Activated CD8-positive, alpha-beta memory T cell treated with anti-CD3 and anti-CD28 coated beads for 1 hour (primary cell): ENCODE data around the gene BSN.

Source experiments
- DNase-seq, 2 donors: peaks; one replicate each; pipeline ENCODE4 v3.0.0-alpha.2; 2020; ENCODE audit warnings: low read depth in 1 of 2; ENCODE audit errors: extremely low read depth in 1 of 2

The BSN gene

DNA sequence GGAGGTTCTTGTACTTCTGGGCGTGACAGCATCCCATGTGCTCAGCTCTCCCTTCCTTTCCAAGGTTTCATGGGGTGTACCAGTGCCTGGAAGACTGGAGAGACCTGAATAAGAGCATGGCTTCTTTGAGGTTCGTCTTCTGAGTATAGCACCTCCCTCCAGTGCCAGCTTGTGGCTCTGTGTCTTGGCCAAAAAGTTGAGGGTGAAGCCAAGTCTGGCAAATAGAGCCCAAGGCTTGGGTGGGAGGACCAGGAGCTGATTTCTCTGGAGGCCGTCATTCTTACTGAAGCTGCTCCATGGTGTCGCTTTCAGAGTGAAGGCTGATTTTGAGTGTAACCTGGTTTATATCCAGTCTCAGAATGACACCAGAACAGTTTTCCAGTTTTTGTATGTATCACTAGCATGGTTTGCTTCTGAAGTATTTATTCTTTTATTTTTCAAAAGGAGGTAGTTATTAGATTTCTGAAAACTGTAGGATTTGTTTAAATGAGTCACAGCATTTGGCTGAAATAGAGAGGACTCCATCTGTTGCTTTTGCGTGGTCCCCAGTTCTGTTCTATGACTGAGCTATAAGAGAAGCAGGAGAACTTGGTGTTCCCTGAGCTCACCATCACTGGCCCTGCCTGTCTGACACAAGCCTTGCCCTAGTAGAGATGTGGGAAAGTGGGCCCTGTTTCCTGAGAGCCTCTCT, 47.2 kb downstream of the BSN start:
- no peak for DNase-seq

DNA sequence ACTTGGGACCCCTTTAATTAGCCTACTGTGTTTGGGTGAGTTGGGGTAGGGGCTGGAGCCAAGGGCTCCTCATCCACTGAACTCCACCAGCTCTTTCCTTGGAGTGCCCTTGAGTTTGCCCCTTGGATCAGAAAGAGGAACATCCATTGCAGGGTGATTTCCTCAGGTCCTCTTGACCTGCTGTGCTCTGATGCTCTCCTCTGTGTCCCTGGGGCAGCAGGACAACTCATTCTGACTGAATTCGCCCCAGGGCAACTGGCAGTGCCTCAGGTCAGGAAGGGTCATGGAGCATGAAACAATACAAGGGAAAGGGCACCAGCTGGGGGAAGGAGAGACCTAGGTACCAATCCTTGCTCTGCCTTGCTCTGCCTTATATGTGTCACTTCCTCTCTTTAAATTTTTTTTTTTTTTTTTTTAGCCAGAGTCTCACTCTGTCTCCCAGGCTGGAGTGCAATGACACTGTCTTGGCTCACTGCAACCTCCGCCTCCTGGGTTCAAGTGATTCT, 47.8 kb downstream of the BSN start:
- no peak for DNase-seq

DNA sequence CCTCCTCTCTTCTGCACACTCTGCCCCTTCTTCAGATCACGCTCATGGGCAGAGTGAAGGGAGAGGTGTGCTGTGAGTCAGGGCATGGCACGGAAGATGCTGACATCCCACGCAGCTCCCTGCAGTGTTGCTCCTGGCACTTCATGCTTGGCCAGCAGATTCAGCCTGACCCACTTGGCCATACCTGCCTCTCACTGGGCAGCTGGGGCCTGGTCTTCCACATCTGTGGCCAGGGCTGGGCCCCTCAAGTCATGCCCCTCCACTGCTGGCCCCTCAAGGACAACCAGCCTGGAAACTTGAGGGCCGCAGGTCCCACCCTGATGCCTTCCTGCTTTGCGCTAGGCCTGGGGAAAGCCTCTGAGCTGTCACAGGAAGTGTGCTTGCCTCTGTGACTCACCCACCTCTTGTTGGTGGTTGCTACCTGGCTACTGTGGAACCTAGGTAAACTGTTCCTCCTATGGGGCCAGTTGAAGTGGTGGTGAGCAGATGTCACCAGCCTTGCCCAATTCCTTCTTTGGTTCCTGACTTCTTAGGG, 48.7 kb downstream of the BSN start:
- peak; percentile 23 to 35 for DNase-seq

DNA sequence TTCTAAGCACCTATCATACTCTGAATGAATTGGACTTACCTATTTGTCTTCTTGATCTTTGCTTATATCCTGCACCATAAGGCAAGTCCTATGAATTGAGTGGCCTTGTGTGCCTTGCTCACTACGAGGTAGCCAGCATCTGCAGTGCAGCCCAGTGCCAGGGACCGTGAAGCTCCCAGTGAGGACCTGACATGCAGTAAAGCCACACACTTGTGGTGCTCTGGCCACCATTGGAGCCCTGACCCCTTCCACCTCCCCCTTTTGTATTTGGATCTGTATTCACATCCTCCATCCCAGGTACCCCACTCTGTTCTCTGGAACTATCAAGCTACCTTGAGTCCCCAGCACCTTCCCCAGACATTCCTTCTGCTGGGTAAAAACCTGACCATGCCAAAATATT, 52.1 kb downstream of the BSN start:
- no peak for DNase-seq

DNA sequence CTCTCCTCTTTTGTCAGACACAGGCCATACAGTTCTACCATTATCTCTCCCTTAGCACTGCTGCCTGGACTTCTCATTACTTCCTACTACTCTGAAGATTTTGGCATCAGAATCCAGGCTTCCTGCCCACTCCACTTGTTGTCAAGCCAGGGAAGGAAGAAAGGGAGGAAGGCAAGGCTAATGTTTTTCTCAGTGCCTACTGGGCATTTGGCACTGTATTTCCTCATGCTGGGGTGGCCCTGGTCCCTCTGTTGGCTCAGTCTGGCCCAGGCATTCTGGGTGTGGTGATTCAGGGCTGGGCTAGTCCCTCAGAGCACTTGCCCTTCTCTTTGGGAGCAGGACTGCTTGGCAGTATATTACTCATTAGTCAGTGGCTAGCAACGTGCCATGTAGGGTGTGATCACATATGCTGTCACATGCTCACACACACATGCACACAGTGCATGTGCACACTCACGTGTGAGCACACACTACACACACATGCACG, 52.9 kb downstream of the BSN start:
- no peak for DNase-seq

DNA sequence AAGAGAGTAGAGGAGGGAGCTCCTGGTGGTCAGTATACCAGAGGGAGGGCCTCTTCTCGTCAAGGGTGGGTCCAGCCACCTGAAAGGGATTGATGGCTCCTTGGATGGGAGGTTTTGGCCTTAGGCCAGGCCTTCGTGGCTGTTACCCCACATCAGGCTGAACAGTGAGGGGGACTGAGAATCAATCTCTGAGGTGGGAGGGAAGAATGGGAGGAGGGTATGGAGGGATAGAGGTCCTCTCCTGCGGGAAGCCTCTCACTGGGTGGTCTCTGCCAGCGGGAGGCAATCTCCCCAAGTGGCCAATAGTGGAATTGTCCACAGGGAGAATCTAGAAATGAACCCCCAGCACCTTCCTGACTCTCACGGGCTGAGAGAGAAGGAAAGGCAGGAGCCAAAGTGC, 53.5 kb downstream of the BSN start:
- no peak for DNase-seq

DNA sequence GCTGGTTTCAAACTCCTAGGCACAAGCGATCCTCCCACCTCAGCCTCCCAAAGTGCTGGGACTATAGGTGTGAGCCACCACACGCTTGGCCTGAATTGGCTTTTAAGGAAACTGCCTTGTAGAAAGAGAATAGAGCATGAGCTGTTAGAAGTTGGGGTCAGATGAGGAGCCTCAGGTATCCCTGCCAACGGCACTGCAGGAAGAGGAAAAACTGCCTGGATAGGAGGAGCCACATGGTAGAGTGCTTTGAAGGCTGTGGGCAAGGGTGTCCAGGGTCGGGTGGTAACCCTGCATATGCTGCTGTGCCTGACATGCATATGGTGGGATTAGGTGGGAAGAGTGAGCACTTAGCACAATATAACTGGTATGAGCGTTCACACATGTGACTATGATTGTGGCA, 55.0 kb downstream of the BSN start:
- DNase-seq, result no peak

DNA sequence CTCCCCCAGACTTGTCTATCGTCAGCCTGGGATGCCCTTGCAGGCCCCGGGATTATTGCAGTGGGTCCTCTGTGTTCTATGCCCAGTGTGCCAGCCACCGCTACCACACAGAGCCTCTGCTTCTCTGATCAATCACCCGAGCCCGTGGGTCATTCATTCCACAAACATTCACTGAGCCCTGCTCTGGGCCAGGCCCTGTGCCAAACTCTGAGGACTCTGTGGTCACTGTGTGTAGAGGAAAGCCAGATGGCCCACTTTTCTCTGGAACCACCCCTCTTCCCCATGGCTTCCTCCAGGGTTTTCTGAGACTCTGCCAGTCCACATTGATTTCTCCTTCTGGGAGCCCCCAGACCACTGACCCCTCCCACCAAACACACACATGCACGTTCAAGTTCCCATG, 55.5 kb downstream of the BSN start:
- no peak for DNase-seq

DNA sequence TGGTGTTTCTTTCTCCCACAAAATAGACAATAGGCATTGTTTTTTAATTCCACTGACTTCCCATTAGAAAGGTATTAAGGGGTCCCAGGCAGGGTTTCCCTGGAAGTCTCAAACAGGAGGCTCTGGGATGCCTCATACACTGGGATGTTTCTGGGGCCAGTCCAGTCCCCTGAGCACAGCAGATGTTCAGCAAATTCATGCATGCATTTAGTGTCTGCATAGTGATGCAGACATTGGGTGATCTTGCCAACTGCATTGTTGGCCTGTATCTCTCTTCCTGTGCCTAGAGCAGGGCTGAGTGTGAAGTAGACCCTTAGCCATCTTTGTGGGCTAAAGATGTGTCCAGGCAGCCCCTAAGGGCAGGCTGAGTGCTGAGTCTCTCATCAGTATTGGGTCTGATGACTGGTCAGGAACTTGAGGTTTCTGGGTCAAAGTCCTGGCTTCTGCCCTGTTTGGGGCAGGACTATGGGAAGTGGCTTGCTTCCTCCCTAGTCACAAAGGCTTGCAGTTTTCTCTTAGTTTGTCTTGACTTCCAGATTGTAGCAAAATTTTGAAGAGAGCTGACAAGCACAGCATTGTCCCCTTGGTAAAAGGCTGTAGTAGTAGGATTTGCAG, 56.5 kb downstream of the BSN start:
- no peak for DNase-seq

DNA sequence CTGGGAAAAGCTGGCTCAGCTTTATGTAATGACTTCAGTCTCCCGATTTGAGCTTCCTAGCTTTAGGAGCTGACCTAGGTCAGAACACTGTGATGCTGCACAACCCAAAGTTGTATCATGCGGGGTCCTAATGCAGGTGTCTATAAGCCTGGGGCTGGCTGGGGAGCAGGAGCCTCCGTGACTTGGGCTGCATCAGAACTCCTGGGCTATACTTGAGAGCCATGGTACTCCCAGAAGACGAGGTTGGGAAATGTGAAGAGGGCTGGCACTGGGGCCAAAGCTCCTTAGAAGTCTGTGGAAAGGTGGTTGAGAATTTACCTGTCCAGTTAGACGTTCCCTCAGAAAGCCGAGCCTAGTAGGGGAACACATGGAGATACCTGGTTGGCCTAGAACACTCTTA, 57.0 kb downstream of the BSN start:
- DNase-seq, result no peak

DNA sequence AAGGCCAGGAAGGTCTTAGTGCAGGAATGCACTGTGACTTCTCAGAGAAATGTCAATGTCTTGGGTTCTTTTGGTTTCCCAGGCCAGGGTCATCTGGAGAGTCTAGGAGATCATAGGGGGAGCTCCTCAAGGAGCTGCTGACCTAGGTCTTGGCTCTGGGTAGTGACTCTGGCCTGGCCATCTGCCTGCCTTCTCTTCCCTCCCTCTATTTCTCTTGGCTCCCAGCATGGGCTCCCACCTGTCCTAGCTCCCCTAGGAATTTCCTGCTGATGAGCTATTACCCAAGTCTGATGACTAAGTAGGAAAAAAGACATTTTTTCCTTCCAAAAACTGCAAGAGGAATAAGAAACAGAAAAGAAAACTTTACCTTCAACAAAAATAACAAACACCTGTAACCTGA, 57.4 kb downstream of the BSN start:
- DNase-seq, result no peak

DNA sequence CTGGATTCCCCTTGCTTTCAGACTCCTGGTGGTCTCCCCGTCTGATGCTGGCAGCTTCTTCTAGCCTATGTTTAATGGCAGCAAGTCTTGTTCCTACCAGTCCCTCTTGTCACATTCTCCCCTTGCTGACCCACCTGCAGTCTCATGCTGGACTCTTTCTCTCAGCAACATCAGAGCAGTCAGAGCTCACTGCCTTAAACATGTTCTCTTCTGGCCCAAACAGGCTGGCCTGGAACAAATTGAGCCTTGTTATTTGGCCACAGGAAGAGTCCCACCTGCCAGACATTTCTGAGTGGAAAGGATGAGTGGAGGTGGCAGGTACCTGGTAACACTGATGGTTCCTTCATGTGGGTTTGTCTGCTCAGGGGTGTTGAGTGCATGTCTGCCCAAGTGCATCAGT, 60.7 kb downstream of the BSN start:
- no peak for DNase-seq

DNA sequence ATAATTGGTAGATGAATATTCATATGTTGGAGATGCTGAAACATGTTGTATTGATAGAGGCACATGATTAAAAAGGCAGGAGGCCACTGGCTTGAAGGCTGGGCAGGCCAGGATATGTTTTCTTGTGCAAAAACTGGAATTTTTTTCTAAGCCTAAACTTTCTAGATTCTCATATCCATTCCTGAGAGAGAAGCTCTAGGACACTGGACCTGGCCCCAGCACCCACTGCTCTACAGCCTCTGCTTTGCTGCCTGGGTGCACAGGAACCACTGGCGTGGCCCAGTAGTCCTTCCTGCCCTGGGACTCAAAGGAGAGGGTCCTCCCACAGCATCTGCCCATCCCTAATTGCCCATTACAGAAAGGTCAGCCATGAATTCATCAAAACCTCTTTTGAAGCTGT, 61.8 kb downstream of the BSN start:
- DNase-seq, result no peak

DNA sequence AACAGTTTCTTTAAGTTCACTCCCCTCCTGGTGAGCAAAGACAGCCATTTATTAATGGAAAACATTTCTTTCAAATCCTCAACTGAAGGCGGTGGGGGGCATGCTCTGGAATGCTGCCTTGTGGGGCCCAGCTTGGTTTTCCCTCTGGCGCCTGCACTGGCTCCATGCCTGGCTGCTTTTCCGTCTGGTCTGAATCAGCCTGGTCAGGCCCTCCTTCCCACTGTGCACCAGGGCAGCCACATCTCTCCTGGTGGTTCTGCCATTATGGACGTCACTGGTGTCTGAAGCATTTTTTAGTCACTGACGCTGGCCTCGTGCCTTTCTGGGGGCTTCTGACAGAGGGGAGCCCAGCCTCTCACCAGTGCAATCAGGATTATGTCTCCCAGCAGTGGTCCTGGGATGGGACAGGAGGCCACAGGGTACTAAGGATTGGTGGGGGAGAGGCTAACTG, 62.2 kb downstream of the BSN start:
- no peak for DNase-seq

DNA sequence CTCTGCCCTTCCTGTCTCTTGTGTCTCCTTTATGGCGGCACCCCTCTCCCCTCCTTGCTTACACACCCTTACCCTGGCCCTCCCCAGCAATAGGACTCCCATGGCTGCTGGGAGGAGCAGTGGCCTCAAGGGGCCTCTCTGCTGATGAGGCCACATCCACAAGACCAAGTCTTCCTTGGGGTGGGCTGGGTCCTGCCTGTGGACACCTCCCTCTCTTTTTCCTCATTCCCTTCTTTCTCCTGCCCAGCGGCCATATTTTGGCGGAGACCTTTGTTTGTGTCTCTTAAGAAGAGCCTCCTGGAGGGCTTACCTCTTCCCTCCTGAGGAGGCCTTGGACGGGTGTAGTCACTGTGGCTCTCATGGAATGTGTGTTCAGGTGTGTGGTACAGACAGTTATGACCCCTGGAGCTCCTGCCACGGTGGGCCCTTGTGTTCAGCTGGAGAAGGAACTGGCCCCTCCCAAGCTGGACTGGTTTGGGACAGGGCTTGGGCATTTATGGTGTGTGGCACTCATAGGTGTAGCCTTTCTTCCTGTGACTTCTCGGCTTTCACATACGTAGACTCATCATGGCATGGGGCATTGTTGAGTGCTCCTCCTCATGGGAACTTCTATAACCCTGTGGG, 63.2 kb downstream of the BSN start:
- DNase-seq, result no peak

DNA sequence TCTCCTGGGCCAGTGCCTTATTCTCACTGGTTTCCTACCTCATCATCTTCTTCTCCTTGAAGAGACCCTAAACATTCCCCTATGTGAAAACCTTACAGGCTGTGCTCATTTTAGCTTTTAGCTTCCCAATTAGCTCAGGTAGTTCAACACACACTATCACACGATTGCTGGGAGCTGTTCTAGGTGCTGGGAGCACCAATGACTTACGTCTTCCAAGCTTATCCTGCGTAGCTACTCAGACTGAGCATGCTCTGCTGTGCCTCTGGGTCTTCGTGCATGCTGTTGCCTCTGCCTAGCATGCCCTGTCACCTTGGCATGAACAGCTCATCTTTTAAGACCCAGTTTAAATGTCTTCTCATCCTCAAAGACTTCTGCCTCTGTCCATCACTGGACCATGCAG, 64.1 kb downstream of the BSN start:
- DNase-seq, result no peak

DNA sequence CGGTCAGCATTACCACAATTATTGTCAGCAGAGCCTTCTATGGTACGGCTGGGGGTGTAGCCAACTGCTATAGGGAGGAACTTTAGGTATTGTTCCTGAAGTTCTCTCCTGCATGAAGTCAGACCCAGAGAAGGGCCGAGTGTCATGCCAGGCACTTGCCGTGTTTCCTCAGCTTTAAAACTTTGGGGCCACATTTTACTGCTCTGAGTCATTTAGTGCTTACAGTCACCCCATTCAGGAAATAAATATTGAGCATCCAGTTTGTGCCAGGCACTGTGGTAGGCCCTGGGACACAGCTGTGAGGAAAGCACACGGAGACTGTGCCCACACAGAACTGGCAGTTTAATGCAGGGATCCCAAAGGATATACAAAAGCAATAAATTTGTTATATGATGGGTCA, 65.4 kb downstream of the BSN start:
- no peak for DNase-seq

DNA sequence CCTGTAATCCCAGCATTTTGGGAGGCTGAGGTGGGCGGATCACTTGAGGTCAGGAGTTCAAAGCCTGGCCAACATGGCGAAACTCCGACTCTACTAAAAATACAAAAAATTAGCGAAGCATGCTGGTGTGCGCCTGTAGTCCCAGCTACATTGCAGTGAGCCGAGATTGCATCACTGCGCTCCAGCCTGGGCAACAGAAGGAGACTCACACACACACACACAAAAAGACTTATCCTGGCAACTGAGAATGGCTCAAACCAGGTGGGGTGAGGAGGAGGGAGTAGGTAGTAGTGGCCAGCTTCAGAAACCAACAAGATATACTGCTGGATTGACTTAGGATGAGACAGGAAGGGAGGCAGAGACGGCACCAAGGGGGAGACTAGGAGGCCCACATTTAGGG, 66.5 kb downstream of the BSN start:
- no peak for DNase-seq

DNA sequence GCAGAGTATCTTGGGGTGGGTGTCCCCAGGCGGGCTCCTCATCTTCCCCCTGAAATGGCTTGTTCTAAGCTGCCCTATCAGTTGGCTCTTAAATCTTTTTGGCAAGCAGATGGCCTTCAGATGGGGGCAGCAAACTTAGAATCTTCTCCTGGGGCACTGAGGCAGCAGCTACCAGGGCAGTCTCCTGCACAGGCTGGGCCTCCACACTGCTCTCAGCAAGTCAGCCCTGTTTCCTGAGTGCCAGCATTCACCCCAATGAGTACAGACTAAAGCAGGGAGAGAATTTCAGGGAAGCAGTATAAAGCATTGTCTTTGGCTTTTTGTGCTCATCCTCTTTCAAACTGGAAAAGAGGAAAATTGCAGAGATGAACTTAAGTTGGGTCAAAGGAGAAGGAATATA, 68.8 kb downstream of the BSN start:
- DNase-seq, result no peak

DNA sequence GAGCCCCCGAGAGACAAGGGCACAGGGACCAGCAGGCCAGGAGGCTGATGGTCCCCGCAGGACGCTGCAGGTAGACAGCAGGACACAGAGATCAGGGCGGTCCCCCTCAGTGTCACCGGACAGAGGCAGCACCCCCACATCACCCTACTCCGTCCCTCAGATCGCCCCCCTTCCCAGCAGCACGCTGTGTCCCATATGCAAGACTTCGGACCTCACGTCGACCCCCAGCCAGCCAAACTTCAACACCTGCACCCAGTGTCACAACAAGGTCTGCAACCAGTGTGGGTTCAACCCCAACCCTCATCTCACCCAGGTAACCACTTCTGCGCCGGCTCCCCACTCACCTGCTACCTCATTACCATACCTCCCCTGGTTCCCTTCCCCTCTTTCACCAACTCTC, 70.8 kb downstream of the BSN start:
- no peak for DNase-seq

DNA sequence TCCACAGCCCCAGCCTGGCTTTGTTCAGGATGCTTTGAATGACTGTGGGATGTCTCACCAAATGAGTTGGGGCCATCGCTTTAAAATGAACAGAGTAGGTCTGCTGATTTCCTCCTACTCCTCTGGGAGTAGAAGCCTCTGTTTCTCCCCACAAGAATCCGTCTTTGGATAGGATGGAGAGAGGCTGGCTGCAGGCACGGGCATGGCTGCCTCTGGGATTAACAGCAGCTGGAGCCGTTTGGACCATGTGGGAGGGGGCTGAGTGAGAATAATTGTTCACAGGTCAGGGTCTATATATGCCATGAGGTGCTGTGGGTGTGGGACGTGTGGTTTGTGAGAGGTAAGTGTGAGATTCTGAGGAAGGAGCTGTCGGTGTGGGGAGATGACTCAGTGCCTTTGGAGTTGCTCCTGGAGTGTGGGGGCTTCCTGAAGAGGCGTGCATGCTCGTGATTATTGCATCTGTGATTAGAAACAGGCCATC, 71.9 kb downstream of the BSN start:
- no peak for DNase-seq

DNA sequence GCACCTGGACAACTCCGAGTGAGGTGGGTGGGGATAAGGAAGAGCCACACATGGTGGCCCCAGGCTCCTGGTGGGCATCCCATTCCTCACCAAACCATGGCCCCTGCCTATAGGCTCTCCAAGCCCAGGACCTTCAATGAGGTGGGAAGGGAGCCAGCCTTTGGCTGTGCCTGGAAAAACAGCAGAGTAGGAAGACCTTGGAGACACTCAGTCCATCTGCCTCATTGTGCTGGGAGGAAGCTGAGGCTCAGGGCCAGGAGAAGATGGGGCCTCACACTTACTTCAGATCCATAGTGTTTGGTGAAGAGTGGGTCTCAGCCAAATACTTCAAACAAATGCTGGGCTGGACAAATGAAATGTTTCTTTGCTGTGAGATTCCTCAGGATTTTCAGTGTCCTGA, 72.5 kb downstream of the BSN start:
- no peak for DNase-seq
